Activated CD4-positive, alpha-beta T cell treated with anti-CD3 and anti-CD28 coated beads, Interleukin-2, amount 50 U/mL, for 48 hours (primary cell): ENCODE data around the gene CSF2RB.

Source experiments
- DNase-seq, 2 experiments: peaks; one replicate each; pipeline ENCODE4 v3.0.0-alpha.2; 2020

CSF2RB gene

DNA sequence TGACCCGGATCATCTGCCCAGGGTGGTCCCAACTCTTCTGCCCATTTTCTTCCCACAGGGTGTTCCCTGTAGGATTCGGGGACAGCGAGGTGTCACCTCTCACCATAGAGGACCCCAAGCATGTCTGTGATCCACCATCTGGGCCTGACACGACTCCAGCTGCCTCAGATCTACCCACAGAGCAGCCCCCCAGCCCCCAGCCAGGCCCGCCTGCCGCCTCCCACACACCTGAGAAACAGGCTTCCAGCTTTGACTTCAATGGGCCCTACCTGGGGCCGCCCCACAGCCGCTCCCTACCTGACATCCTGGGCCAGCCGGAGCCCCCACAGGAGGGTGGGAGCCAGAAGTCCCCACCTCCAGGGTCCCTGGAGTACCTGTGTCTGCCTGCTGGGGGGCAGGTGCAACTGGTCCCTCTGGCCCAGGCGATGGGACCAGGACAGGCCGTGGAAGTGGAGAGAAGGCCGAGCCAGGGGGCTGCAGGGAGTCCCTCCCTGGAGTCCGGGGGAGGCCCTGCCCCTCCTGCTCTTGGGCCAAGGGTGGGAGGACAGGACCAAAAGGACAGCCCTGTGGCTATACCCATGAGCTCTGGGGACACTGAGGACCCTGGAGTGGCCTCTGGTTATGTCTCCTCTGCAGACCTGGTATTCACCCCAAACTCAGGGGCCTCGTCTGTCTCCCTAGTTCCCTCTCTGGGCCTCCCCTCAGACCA, 24.0 kb downstream of the CSF2RB start:
- DNase-seq = no peak

DNA sequence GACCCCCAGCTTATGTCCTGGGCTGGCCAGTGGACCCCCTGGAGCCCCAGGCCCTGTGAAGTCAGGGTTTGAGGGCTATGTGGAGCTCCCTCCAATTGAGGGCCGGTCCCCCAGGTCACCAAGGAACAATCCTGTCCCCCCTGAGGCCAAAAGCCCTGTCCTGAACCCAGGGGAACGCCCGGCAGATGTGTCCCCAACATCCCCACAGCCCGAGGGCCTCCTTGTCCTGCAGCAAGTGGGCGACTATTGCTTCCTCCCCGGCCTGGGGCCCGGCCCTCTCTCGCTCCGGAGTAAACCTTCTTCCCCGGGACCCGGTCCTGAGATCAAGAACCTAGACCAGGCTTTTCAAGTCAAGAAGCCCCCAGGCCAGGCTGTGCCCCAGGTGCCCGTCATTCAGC, 24.6 kb downstream of the CSF2RB start:
- DNase-seq = no peak

GRCh38 chr22:36938886-36939285, 25.5 kb downstream of the CSF2RB start:
- no peak for DNase-seq

- peak in 1 of 2 experiments; percentile 12 for DNase-seq
Measured at GRCh38 chr22:36940676-36941075, 27.2 kb downstream of the CSF2RB start.

DNA sequence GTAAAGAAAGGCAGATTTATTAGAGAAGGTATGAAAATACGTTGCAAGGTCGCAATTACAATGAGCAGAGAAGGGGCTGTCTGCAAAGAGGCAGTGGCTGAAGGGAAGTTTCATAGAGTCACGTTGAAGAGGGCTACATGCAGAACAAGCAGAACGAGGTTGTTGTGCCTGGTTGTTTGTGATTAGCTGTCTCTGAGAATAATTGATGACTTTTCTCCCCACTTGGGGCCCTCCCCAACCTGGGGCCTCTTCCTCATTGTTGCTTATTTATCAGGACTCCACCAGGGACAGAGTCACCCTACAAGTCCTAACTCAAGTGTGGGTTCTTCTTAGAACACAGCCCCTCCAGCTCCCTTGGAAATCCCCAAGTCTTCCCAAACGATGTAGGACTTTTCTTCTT, 29.1 kb downstream of the CSF2RB start:
- no peak for DNase-seq

- no peak for DNase-seq
Measured at GRCh38 chr22:36946421-36947158, 33.2 kb downstream of the CSF2RB start.

GRCh38 chr22:36948273-36949225, 35.1 kb downstream of the CSF2RB start:
- no peak for DNase-seq

DNA sequence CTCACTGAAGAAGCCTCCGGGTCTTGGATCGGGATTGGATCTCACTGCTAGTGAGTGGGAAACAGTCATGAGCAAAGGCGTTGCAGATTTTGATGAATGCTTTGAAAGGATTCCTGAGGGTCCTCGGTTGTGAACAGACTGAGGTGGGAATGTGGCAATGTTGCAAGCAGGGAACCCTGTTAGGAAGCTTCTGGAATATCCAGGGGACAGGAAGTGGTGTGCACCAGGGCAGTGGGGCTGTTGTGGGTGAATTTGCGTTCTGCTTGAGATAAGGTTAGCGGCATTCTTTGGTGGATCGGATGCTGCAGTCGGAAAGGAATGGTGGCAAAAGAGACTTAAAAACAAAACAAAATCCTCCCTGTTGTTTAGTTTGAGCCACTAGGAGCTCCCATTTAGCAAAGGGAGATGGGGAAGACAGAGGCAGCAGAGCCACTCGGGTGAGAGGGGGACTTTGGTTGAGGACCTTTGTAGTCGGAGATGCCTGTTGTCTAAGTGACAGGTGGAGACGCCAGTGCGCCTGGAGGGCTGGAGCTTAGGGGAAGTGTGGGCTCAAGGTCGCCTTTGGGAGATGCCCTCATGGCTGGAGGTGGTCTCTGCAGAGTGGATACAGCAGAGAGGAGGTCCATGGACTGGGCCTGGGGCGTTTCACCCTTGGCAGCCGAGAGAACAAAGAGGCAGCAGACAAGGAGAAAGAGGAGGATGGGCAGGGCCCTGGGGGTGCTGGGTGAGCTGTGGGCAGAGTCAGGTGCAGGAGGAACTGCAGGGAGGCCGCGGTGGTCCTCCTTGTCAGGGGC, 37.6 kb downstream of the CSF2RB start:
- DNase-seq = no peak

- no peak for DNase-seq
Measured at GRCh38 chr22:36951746-36952145, 38.3 kb downstream of the CSF2RB start.

DNA sequence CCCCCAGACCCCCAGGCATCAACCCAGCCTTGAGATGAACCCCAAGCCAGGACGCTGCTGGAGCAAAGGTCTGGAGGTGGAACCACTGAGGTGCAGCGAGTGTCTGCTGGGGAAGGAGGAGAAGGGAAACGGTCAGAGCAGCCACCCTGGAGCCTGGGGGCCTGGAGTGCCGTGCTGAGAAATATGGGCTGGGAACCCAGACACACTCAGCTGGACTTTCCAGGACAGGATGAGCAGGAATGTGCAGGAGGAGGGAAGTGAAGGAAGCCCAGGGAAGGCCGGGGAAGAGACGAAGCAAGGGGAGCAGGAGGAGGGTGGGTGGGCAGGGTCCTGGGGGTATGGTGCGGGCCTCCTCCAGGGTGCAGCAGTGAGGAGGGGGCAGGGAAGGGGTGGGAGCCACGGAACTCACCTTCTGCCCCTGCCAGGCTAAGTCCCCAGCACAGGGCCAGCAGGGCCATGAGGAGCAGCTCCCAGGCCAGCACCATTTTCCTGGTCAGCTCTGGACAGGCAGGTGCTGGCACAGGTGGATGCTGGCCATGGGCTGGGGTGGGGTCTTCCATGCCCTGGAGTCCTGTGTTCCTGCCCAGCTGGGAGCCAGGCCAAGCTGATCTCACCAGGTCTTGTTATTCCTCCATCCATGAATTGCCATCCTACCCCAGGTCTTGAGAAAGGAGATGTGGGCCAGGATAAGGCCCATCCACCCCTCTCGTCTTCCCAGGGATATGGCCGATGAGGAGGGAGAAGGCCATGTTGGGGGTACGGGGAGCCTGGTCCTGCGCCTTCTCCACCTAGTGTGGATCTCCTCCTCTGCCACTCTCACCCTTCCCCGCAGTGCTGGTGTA, 40.0 kb downstream of the CSF2RB start:
- DNase-seq = no peak

DNA sequence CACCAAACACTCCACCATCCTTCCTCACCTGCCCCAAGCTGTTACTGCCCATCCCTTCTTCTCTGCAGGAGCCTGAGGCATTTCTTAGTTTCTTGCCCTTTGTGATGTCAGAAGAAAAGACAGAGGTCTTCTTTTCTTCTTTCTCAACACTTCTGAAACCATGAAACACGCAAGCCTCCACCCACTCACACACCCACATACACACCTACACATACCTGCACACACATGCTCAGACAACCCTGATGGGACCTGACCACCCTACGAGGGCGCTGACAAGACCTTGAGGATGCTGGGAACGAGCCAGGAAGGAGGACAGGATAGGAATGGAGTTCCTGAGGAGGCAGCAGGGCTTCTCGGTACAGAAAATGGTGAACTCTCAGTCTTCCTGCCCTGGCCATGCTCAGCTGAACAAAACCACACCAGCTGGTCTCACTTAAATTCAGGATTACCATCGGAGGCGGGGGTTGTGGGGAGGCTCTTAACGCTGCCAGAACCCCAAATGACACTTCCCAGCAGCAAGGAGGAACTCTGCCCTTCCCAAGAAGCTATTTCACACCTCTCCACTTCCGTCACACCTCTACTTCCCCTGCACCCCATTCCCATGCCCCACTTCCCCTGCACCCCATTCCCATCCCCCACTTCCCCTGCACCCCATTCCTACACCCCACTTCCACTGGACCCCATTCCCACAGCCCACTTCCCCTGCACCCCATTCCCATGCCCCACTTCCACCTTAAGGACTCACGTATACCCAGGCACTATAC, 41.0 kb downstream of the CSF2RB start:
- no peak for DNase-seq

DNA sequence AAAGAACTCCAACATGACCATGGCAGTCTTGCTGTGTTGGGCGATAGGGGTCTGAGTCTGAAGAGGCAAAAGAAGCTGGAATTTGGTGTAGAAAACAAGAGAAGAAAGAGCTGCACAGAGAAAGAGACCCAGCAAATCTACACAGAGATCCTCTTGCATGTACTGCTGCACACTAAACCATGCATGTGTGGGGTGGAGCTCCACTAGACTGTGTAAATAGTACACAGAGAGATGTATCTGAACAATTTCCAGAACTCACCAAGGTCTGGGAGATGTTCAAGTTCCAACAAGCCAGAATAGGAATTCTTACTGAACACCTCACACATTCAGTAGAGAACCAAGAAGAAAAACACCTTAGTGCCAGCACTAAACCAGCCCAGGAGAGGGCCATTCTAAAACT, 42.3 kb downstream of the CSF2RB start:
- no peak for DNase-seq

- no peak for DNase-seq
Measured at GRCh38 chr22:36958366-36958765, 44.9 kb downstream of the CSF2RB start.

DNA sequence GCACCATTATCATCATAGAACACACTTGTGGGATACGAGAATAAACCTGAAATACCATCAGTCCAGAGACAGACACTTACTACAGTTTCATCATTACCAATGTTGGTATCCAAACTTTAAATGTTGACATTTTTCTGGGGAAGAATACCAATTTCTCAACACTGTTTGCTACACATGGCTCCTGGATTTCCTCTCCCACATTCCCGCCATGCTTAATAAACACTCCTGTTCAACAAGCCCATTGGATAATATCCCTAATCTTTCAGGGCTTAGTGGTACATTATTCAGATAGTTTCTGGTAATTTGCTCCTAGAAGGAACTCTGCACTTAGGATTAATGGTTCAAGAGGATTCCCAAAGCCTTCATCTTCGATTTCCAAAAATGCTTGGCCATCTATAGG, 48.2 kb downstream of the CSF2RB start:
- DNase-seq = no peak

DNA sequence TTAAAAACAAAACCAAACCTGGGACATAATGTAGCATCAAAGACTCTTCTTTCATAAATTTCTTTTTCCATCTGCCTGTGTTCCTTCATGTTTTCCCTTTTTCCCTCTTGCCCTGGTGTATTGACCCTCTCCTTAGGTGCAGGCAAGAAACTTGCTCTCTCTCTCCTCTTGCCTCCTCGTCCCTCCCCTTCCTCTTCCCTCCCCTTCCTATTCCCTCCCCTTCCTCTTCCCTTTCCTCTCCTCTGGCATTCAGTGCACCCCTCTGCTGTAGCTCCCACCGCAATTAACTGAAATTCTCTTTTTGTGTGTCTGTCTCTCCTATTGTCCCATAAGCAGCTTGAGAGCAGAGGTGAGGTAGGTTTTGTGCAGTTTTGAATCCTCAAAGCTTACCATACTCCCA, 49.9 kb downstream of the CSF2RB start:
- DNase-seq = no peak

- no peak for DNase-seq
Measured at GRCh38 chr22:36964106-36964505, 50.7 kb downstream of the CSF2RB start.

- DNase-seq = no peak
Measured at GRCh38 chr22:36965696-36966095, 52.3 kb downstream of the CSF2RB start.

DNA sequence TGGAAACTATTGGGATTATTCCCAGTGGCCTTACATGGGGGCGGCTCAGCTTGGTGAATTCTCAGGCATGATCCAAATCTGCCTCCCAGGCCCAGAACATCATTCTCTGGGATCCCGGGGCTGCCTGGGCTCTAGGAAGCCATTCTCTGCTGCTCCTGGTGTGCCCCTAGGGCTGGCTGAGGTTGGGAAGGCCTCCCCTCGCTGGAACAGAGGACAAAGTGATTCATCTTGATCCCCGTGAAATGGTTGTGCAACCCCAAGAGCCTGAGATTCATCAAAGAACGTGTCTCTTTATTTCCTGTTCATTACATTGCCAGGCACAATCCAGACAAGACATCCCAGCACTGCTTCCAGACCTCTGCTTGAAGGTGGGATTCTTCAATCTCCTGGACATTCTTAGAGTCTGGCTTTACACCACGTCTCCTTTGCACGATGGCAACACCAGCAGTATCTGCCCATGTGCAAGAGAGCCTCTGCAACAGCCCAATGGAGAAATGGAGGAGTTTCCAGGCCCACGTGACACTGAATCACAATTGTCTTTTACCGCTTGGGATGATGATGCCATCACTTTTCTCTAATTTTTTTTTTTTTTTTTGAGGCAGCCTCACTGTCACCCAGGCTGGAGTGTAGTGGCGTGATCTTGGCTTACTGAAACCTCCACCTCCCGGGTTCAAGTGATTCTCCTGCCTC, 53.6 kb downstream of the CSF2RB start:
- no peak for DNase-seq

DNA sequence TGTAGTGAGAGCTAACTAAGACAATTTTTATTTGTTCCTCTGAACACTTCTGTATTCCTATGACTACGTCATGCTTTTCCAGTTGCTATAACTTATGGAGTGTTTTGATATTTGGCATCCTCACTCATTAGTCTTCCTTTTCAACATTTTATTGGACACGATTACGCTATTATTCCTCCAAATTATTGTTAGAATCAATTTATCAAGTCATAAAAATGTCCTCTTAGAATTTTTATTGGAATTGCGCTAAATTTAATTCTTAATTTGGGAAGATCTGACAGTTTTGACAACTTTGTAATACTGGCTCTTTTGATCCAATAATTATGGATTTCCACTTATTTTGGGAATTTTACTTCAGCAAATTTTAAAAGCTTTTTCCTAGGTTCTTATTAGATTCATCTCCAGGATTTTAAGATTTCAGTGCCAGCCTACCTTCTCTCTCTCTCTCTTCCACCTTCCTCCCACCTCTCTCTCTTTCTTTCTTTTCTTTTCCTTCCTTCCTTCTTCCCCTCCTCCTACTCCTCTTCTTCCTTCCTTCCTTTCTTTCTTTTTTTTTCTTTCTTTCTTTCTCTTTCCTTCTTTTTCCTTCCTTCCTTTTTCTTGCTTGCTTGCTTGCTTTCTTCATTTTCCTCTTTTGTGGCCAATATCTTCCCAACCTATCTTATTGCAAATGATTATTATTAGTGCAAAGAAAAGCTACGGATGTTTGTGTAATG, 55.0 kb downstream of the CSF2RB start:
- no peak for DNase-seq
